ENCODE results near the gene RREB1. TPM values are rescaled to one million over a fixed set of nuclear protein-coding genes. Genes with fewer than 3 reads are reported as not detected.

RREB1 gene
- total RNA-seq, 1 experiment from 2014 or later: 30.7 TPM

- Histone ChIP-seq H3K27me3 (ENCODE audit: control insufficient read depth, insufficient read depth, low read length) (no peaks in the 10 kb centered on the region), H3K4me3 (ENCODE audit: low read depth in 2 of 2, low read length in 2 of 2) (no peak overlapping the region), H3K4me1 (ENCODE audit: control insufficient read depth, insufficient read depth, low read length) (no peaks in the 10 kb centered on the region), H3K27ac (ENCODE audit: low read length) (no peak overlapping the region), H3K36me3 (ENCODE audit: control insufficient read depth, insufficient read depth, low read length) (peaks cover 16% of the 10 kb centered on the region; the same call in 1 of the 2 replicates), H3K9me3 (ENCODE audit: control insufficient read depth, insufficient read depth, low read depth, low read length) (no peaks in the 10 kb centered on the region)
- ChIA-PET CTCF (no interaction called here), POLR2A (interaction anchor here (0.6 kb wide), 1 partner anchor 209 kb away, joined by 3 read pairs; no protein-coding TSS in a partner anchor)
- ATAC-seq (no peak), DNase-seq (ENCODE audit: low read depth, low spot score) (no peak)
- intact Hi-C loops (cut with micrococcal nuclease; ENCODE audit: unreplicated experiment): no loop called here
- BruUV-seq (replicated peaks): no TSS peak
- in situ Hi-C loops (cut with HindIII; ENCODE audit: low pct_unique_long_range_greater_than_20kb, low sequenced_read_pairs): no loop called here
- no peak for TF ChIP-seq REST (IDR thresholded peaks at IDR 0.05; ENCODE audit: insufficient read depth in 1 of 2, low read depth in 2 of 2, low read length in 1 of 2)
- no peak for TF ChIP-seq TCF7L2 (IDR thresholded peaks at IDR 0.05; ENCODE audit: low read depth, low read length)
- TF ChIP-seq CTCF (IDR thresholded peaks at IDR 0.05): no peak
- TF ChIP-seq SIN3A (IDR thresholded peaks at IDR 0.05; ENCODE audit: borderline replicate concordance, insufficient read depth, low read depth, low read length): no peak
- TF ChIP-seq POLR2AphosphoS5 (IDR thresholded peaks at IDR 0.05; ENCODE audit: low read depth, low read length): no peak
Observed at GRCh38 chr6:7180751-7181150, 73.0 kb downstream of the RREB1 start.

- in situ Hi-C loops (cut with HindIII; ENCODE audit: low pct_unique_long_range_greater_than_20kb, low sequenced_read_pairs) (no loop called here), intact Hi-C loops (cut with micrococcal nuclease; ENCODE audit: unreplicated experiment) (no loop called here)
- BruUV-seq (replicated peaks): no TSS peak
- no peaks in the 10 kb centered on the region for H3K27me3 ChIP-seq (ENCODE audit: control insufficient read depth, insufficient read depth, low read length)
- ATAC-seq (no peak), DNase-seq (ENCODE audit: low read depth, low spot score) (no peak)
- no peaks in the 10 kb centered on the region for H3K4me1 ChIP-seq (ENCODE audit: control insufficient read depth, insufficient read depth, low read length)
- H3K36me3 ChIP-seq (ENCODE audit: control insufficient read depth, insufficient read depth, low read length): peaks cover 20% of the 10 kb centered on the region; the same call in 1 of the 2 replicates
- H3K4me3 ChIP-seq (ENCODE audit: low read depth in 2 of 2, low read length in 2 of 2): no peak overlapping the region
- TF ChIP-seq POLR2AphosphoS5 (IDR thresholded peaks at IDR 0.05; ENCODE audit: low read depth, low read length) (no peak), CTCF (IDR thresholded peaks at IDR 0.05) (no peak), TCF7L2 (IDR thresholded peaks at IDR 0.05; ENCODE audit: low read depth, low read length) (no peak), REST (IDR thresholded peaks at IDR 0.05; ENCODE audit: insufficient read depth in 1 of 2, low read depth in 2 of 2, low read length in 1 of 2) (no peak), SIN3A (IDR thresholded peaks at IDR 0.05; ENCODE audit: borderline replicate concordance, insufficient read depth, low read depth, low read length) (no peak)
- H3K9me3 ChIP-seq (ENCODE audit: control insufficient read depth, insufficient read depth, low read depth, low read length): no peaks in the 10 kb centered on the region
- H3K27ac ChIP-seq (ENCODE audit: low read length): no peak overlapping the region
- CTCF ChIA-PET: no interaction called here
- POLR2A ChIA-PET: no interaction called here
Observed at GRCh38 chr6:7183707-7184106, 75.9 kb downstream of the RREB1 start.
